Natural killer cell (primary cell): ENCODE measurements around the gene LZTR1. TPM values are rescaled to one million over a fixed set of nuclear protein-coding genes. Genes with fewer than 3 reads are reported as not detected.
A peak's percentile ranks its signal among the peaks of the same experiment; 100 is the strongest.

ENCODE experiments used
- ATAC-seq, 3 donors: fragments of 150-1000 bp in 2 of 3; fragments of 200-7000 bp in 1 of 3; cut with Tn5 transposase; 1 replicate in 1 of 3; 2 replicates in 2 of 3; pipeline ENCODE4 v1.10.0; 2021; ENCODE audit warnings: mild to moderate bottlenecking in 2 of 3, moderate library complexity in 2 of 3
- DNase-seq, 2 donors: peaks; one replicate each; pipeline versions ENCODE4 v3.0.0 to v3.0.0-alpha.2; 2013 to 2021; ENCODE audit warnings: mixed read lengths in 1 of 2
- H3K27ac ChIP-seq: one replicate; pipeline ENCODE4 v1.5.1; 2013; ENCODE audit warnings: mild to moderate bottlenecking, low read length
- H3K27me3 ChIP-seq: one replicate; pipeline ENCODE4 v1.6.1; 2013; ENCODE audit warnings: low read length; ENCODE audit not compliant: control insufficient read depth, insufficient read depth
- H3K36me3 ChIP-seq: one replicate; pipeline ENCODE4 v1.6.1; 2013; ENCODE audit warnings: low read length; ENCODE audit not compliant: control insufficient read depth, insufficient read depth
- H3K4me1 ChIP-seq: one replicate; pipeline ENCODE4 v1.6.1; 2013; ENCODE audit warnings: low read length; ENCODE audit not compliant: control insufficient read depth, insufficient read depth
- H3K4me3 ChIP-seq: one replicate; pipeline ENCODE4 v1.5.1; 2013; ENCODE audit warnings: low read length
- H3K9me3 ChIP-seq: one replicate; pipeline ENCODE4 v1.6.1; 2013; ENCODE audit warnings: low read length; ENCODE audit not compliant: control insufficient read depth, insufficient read depth
- H3K27ac Mint-ChIP-seq, 2 donors: one replicate each; pipeline ENCODE4 v1.8.0; 2022; ENCODE audit warnings: mild to moderate bottlenecking in 2 of 2, mixed read lengths in 2 of 2, moderate library complexity in 1 of 2
- H3K27me3 Mint-ChIP-seq, 2 donors: one replicate each; pipeline ENCODE4 v1.8.0; 2022; ENCODE audit warnings: low read depth in 2 of 2, mixed read lengths in 2 of 2
- H3K36me3 Mint-ChIP-seq: one replicate; pipeline ENCODE4 v1.8.0; 2022; ENCODE audit warnings: mixed read lengths
- H3K4me1 Mint-ChIP-seq, 2 donors: one replicate each; pipeline ENCODE4 v1.8.0; 2022; ENCODE audit warnings: mixed read lengths in 2 of 2
- H3K4me3 Mint-ChIP-seq: one replicate; pipeline ENCODE4 v1.8.0; 2022; ENCODE audit warnings: mild to moderate bottlenecking, moderate library complexity, mixed read lengths
- H3K9me3 Mint-ChIP-seq, 2 donors: one replicate each; pipeline ENCODE4 v1.8.0; 2022; ENCODE audit warnings: mixed read lengths in 2 of 2
- CTCF ChIP-seq: fragments of 200-600 bp; IDR thresholded peaks from one replicate; pipeline ENCODE4 v1.8.0; 2022; ENCODE audit warnings: antibody characterized with exemption
- WGBS: methylation state at CpG from one replicate; pipeline ENCODE4 v1.1.7; 2013; ENCODE audit warnings: missing lambda C conversion rate; ENCODE audit not compliant: insufficient coverage; 5-methylcytosine and 5-hydroxymethylcytosine counted together
- intact Hi-C: fragments of 100-400 bp; cut with micrococcal nuclease; formaldehyde crosslinking; loops from one replicate; pipeline ENCODE4 v1.14.2; 2022
- total RNA-seq, 4 donors: library from RNA; stranded (reverse); fragments of 120-200 nt in 1 of 4; gene quantifications; one replicate each; pipeline versions ENCODE4 v1.2.3 to v1.2.4, GENCODE V29; 2013 to 2022

Gene LZTR1
- total RNA-seq, 3 donors from 2014 or later (not counting 1 experiment from before 2014, with no cell fraction given): 71.9 to 85.0 (median 82.0) TPM

GRCh38 chr22:21029486-21030025 is 47.5 kb downstream of the LZTR1 start:
- no peak overlapping the region for H3K4me3 Mint-ChIP-seq
- DNase-seq: no peak
- H3K9me3 Mint-ChIP-seq: no peaks in the 10 kb centered on the region
- H3K27me3 ChIP-seq: peaks cover 6% of the 10 kb centered on the region
- H3K4me1 Mint-ChIP-seq: peaks cover 6 to 14% of the 10 kb centered on the region in 2 donors
- no peak for TF ChIP-seq CTCF
- H3K27me3 Mint-ChIP-seq: peaks cover 10 to 25% of the 10 kb centered on the region in 2 donors
- no peaks in the 10 kb centered on the region for H3K36me3 ChIP-seq
- H3K4me1 ChIP-seq: peaks cover 19% of the 10 kb centered on the region
- no peak overlapping the region for H3K27ac Mint-ChIP-seq
- intact Hi-C loops: no loop called here
- WGBS: 87% methylated on average over 12 of the region's 12 CpGs
- no peak for ATAC-seq
- H3K36me3 Mint-ChIP-seq: no peaks in the 10 kb centered on the region
- H3K4me3 ChIP-seq: no peak overlapping the region
- no peak overlapping the region for H3K27ac ChIP-seq
- no peaks in the 10 kb centered on the region for H3K9me3 ChIP-seq

GRCh38 chr22:21030032-21030431 is 47.9 kb downstream of the LZTR1 start:
- Histone ChIP-seq H3K36me3 (no peaks in the 10 kb centered on the region), H3K27ac (no peak overlapping the region), H3K4me3 (no peak overlapping the region), H3K4me1 (peaks cover 19% of the 10 kb centered on the region), H3K9me3 (no peaks in the 10 kb centered on the region), H3K27me3 (peaks cover 6% of the 10 kb centered on the region)
- intact Hi-C loops: no loop called here
- ATAC-seq (no peak), DNase-seq (no peak)
- no peaks in the 10 kb centered on the region for H3K9me3 Mint-ChIP-seq
- no peak overlapping the region for H3K27ac Mint-ChIP-seq
- H3K36me3 Mint-ChIP-seq: no peaks in the 10 kb centered on the region
- 90% methylated on average over 15 of the region's 15 CpGs for WGBS
- H3K4me1 Mint-ChIP-seq: peaks cover 6 to 13% of the 10 kb centered on the region in 2 donors
- no peak for TF ChIP-seq CTCF
- H3K4me3 Mint-ChIP-seq: no peak overlapping the region
- peaks cover 10 to 26% of the 10 kb centered on the region in 2 donors for H3K27me3 Mint-ChIP-seq

- H3K27ac Mint-ChIP-seq: no peak overlapping the region
- no peaks in the 10 kb centered on the region for H3K9me3 Mint-ChIP-seq
- Histone ChIP-seq H3K27me3 (peaks cover 6% of the 10 kb centered on the region), H3K36me3 (no peaks in the 10 kb centered on the region), H3K9me3 (no peaks in the 10 kb centered on the region), H3K27ac (no peak overlapping the region), H3K4me3 (no peak overlapping the region), H3K4me1 (peaks cover 10% of the 10 kb centered on the region)
- no peak for DNase-seq
- H3K36me3 Mint-ChIP-seq: no peaks in the 10 kb centered on the region
- 92% methylated on average over 39 of the region's 40 CpGs for WGBS
- intact Hi-C loops: no loop called here
- TF ChIP-seq CTCF: no peak
- H3K27me3 Mint-ChIP-seq: peaks cover 10 to 26% of the 10 kb centered on the region in 2 donors
- peaks cover 0 to 4% of the 10 kb centered on the region in 2 donors for H3K4me1 Mint-ChIP-seq
- ATAC-seq: no peak
- peak overlapping the region; percentile 49 for H3K4me3 Mint-ChIP-seq
Observed at GRCh38 chr22:21030621-21031544, 48.8 kb downstream of the LZTR1 start.
